ENCODE data around the gene CD37.

DNA sequence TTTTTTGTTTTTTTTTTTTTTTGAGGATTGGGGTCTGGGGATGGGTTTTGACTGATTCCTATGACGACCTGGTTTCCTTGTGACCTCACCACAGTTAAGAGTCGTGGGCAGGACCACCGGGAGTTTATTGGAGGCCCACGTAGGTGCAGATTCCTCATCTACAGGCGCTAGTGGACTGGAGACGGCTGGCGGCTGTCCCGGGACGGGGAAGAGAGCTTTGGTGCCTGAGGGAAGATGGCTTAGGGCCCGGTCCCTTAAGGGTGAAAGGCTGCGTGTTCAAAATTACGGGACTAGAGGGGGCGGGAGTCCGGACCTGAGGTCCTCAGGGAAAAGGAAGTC, 27.7 kb downstream of the CD37 start:
- no peak for TF ChIP-seq CTCF (IDR thresholded peaks at IDR 0.05; ENCODE audit: low read length)
- TF ChIP-seq EZH2 (IDR thresholded peaks at IDR 0.05; ENCODE audit: borderline replicate concordance, low read length), result no peak
